Measurements from ENCODE around the gene CRYBB3. TPM values are rescaled to one million over a fixed set of nuclear protein-coding genes. Genes with fewer than 3 reads are reported as not detected.

The CRYBB3 gene
- total RNA-seq, 1 experiment from 2014 or later, result not detected

DNA sequence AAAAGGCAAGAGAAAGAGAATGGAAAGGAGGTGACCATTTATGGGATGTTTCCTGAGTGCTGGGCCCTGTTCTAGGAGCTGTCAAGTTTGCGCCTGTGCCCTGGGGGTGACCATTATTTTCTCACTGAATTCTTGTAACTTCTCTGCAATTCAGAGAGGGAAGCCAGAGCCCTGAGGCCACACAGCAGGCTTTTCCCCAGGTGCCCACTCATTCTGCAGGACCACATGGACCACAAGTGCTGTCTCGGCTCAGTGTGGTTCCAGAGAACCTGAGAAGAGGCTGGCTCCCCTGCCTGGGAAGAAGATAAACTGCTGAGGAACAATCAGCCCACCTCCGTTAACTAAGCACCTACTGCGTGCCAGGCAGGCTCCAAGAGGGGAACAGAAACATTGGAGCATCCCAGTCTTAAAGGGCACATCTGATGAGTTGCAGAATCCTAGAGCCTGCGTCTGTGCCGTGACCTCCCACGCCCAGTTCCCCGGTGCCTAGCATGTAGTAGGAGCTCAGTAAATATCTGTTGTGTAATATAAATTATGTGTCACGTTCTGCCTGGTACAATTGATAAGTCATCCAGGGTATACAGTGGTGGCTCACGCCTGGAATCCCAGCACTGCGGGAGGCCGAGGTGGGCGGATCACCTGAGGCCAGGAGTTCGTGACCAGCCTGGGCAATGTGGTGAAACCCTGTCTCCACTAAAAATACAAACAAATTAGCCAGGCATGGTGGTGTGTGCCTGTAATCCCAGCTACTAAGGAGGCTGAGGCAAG, 31.6 kb upstream of the CRYBB3 start:
- POLR2A ChIA-PET, result no interaction called here
- no TSS peak for BruUV-seq (replicated peaks)
- Histone ChIP-seq H3K27me3 (replicated peaks; ENCODE audit: control insufficient read depth, insufficient read depth, low read length) (no peaks in the 10 kb centered on the region), H3K9me3 (no peaks in the 10 kb centered on the region), H3K36me3 (ENCODE audit: control insufficient read depth, insufficient read depth, low read length) (no peaks in the 10 kb centered on the region), H3K4me3 (ENCODE audit: low read depth, low read length) (no peak overlapping the region), H3K4me1 (no peaks in the 10 kb centered on the region)
- DNase-seq, result no peak
- no peak for TF ChIP-seq CTCF (IDR thresholded peaks at IDR 0.05; ENCODE audit: insufficient read depth in 1 of 2, low read depth in 1 of 2, low read length in 1 of 2, severe bottlenecking in 1 of 2, unreplicated experiment in 1 of 2)
- intact Hi-C loops (cut with micrococcal nuclease; ENCODE audit: unreplicated experiment), result no loop called here
- CTCF ChIA-PET, result interaction anchor here (1.0 kb wide), 1 partner anchor 35 kb away, joined by 3 read pairs; no protein-coding TSS in a partner anchor
- Mint-ChIP-seq H3K4me1 (ENCODE audit: low read depth, unreplicated experiment) (no peaks in the 10 kb centered on the region), H3K9me3 (ENCODE audit: unreplicated experiment) (no peaks in the 10 kb centered on the region), H3K4me3 (ENCODE audit: unreplicated experiment) (no peak overlapping the region), H3K36me3 (ENCODE audit: insufficient read depth, unreplicated experiment) (peaks cover 13% of the 10 kb centered on the region), H3K27ac (ENCODE audit: unreplicated experiment) (no peak overlapping the region), H3K27me3 (ENCODE audit: insufficient read depth, unreplicated experiment) (no peaks in the 10 kb centered on the region)

DNA sequence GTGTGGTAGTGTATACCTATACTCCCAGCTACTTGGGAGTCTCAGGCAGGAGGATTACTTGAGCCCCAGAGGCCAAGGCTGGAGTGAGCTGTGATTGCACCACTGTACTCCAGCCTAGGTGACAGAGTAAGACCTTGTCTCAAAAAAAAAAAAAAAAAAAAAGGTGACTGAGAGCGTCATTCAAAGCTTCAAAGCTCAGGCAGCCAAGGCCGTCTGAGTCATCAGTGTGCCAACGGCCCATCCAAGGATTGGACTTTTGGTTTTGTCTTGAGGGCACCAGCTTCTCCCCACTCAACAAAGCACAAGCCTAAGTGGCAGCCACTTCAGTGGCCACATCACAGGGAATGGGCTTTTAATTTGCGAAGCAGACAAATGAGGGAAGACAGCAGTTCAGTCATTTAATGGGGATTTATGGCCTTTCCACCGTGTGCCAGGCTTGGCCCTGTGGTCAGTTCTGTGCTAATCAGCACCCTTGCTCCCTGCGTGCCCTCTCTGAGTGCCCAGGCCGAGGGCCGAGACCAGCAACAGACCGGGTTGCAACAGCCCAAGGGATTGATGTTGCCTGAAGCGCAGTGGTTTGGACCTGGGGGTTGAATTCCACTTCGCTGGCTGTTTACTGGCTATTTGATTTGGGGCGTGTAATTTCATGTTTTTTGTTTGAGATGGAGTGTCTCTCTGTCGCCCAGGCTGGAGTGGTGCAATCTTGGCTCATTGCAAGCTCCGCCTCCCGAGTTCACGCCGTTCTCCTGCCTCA, 30.2 kb upstream of the CRYBB3 start:
- H3K4me1 ChIP-seq, result no peaks in the 10 kb centered on the region
- Mint-ChIP-seq H3K9me3 (ENCODE audit: unreplicated experiment) (no peaks in the 10 kb centered on the region), H3K27ac (ENCODE audit: unreplicated experiment) (no peak overlapping the region), H3K4me1 (ENCODE audit: low read depth, unreplicated experiment) (no peaks in the 10 kb centered on the region), H3K27me3 (ENCODE audit: insufficient read depth, unreplicated experiment) (no peaks in the 10 kb centered on the region), H3K36me3 (ENCODE audit: insufficient read depth, unreplicated experiment) (peaks cover 13% of the 10 kb centered on the region), H3K4me3 (ENCODE audit: unreplicated experiment) (no peak overlapping the region)
- no TSS peak for BruUV-seq (replicated peaks)
- ChIA-PET CTCF (interaction anchor here (0.6 kb wide), 1 partner anchor 43 kb away, joined by 4 read pairs; no protein-coding TSS in a partner anchor), POLR2A (interaction anchor here (0.5 kb wide), 1 partner anchor 18 kb away, joined by 9 read pairs; no protein-coding TSS in a partner anchor)
- no peaks in the 10 kb centered on the region for H3K9me3 ChIP-seq
- no peak for TF ChIP-seq CTCF (IDR thresholded peaks at IDR 0.05; ENCODE audit: insufficient read depth in 1 of 2, low read depth in 1 of 2, low read length in 1 of 2, severe bottlenecking in 1 of 2, unreplicated experiment in 1 of 2)
- no peak for DNase-seq
- H3K36me3 ChIP-seq (ENCODE audit: control insufficient read depth, insufficient read depth, low read length), result no peaks in the 10 kb centered on the region
- no peak overlapping the region for H3K4me3 ChIP-seq (ENCODE audit: low read depth, low read length)
- no peaks in the 10 kb centered on the region for H3K27me3 ChIP-seq (replicated peaks; ENCODE audit: control insufficient read depth, insufficient read depth, low read length)
- intact Hi-C loops (cut with micrococcal nuclease; ENCODE audit: unreplicated experiment), result no loop called here

DNA sequence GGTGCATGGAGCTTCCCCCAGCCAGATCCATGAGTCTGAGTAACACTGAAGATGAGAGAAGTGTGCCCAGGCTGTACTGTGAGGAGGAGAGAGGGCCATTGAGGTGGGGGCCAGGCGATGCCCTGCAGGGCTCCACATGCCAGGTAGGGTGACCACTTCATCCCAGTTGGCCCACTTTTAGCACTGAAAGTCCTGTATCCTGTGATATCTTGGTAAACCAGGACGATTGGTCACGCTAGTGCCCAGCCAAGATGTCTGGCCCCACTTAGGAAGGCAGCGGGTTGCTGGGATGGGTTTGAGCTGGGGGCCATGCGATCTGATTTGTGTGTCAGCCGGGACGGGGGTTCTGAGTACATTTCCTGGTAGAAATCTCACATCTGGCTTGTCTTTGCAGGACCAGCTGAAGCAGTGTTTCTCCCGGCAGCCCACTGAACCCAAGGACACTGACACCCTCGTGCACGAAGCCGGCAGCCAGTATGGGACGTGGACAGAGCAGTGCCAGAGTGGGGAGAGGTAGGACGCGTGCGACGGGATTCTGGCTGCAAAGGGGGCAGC, 29.2 kb upstream of the CRYBB3 start:
- BruUV-seq (replicated peaks), result no TSS peak
- DNase-seq, result no peak
- no peak overlapping the region for H3K4me3 Mint-ChIP-seq (ENCODE audit: unreplicated experiment)
- Histone ChIP-seq H3K4me3 (ENCODE audit: low read depth, low read length) (no peak overlapping the region), H3K27me3 (replicated peaks; ENCODE audit: control insufficient read depth, insufficient read depth, low read length) (no peaks in the 10 kb centered on the region), H3K9me3 (no peaks in the 10 kb centered on the region), H3K4me1 (no peaks in the 10 kb centered on the region), H3K36me3 (ENCODE audit: control insufficient read depth, insufficient read depth, low read length) (no peaks in the 10 kb centered on the region)
- H3K27me3 Mint-ChIP-seq (ENCODE audit: insufficient read depth, unreplicated experiment), result no peaks in the 10 kb centered on the region
- POLR2A ChIA-PET, result no interaction called here
- no peaks in the 10 kb centered on the region for H3K9me3 Mint-ChIP-seq (ENCODE audit: unreplicated experiment)
- intact Hi-C loops (cut with micrococcal nuclease; ENCODE audit: unreplicated experiment), result no loop called here
- no peak overlapping the region for H3K27ac Mint-ChIP-seq (ENCODE audit: unreplicated experiment)
- H3K4me1 Mint-ChIP-seq (ENCODE audit: low read depth, unreplicated experiment), result no peaks in the 10 kb centered on the region
- H3K36me3 Mint-ChIP-seq (ENCODE audit: insufficient read depth, unreplicated experiment), result peaks cover 13% of the 10 kb centered on the region
- no peak for TF ChIP-seq CTCF (IDR thresholded peaks at IDR 0.05; ENCODE audit: insufficient read depth in 1 of 2, low read depth in 1 of 2, low read length in 1 of 2, severe bottlenecking in 1 of 2, unreplicated experiment in 1 of 2)
- CTCF ChIA-PET, result no interaction called here
